SIG-M5 (cell line): ENCODE data around the gene IBTK.
"Not testable (repeated sequence)": the region's sequence is repeated elsewhere in the genome, so short reads cannot be mapped to it uniquely, and the experiment has no call there.

Source experiments
- DNase-seq: peaks from one replicate; lab custom pipeline; 2025; lab: John Stamatoyannopoulos, UW

The IBTK gene

GRCh38 chr6:82245376-82245775 is 2.2 kb downstream of the IBTK start:
- no peak for DNase-seq

GRCh38 chr6:82243884-82244283 is 3.7 kb downstream of the IBTK start:
- no peak for DNase-seq

DNA sequence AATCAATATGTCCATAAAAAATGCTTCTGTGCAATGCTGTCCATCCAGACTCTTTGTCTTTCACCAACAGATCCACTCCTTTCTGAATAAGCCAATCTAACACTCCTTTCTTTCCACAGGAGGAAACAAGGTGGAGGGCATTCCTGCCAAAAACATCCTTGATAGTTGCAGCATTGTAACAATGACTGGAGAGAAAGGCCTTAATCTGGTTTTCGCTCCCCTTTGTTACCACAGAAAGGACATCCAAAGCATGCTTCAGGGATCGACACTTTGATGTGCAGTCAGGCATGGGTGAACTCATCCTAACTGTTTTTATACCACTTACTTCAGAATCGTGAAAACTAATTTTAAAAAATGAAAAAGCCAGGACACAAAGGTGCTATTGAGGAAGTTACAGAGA is 7.4 kb downstream of the IBTK start:
- no peak for DNase-seq

GRCh38 chr6:82239597-82239996 is 7.9 kb downstream of the IBTK start:
- no peak for DNase-seq

- no peak for DNase-seq
Measured at GRCh38 chr6:82237013-82237412, 10.5 kb downstream of the IBTK start.

DNA sequence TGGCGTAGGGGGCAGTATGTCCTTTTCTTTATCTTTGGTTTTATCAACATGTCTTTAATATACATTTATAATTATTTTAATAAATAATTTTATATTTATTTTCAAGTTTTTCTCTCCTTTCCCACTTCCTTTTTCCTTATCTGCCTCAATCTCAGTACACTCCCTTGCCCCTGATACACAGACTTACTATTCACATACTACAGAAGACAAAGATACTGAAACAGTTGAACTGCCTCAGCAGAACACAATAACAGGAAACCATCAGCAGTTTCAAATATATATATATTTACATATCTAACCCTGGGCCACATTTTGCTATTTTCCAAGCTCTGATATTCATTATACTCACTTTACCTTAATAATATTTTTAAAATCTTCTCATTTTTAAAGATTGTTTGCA is 19.8 kb downstream of the IBTK start:
- DNase-seq = no peak

GRCh38 chr6:82220167-82220566 is 27.4 kb downstream of the IBTK start:
- no peak for DNase-seq

DNA sequence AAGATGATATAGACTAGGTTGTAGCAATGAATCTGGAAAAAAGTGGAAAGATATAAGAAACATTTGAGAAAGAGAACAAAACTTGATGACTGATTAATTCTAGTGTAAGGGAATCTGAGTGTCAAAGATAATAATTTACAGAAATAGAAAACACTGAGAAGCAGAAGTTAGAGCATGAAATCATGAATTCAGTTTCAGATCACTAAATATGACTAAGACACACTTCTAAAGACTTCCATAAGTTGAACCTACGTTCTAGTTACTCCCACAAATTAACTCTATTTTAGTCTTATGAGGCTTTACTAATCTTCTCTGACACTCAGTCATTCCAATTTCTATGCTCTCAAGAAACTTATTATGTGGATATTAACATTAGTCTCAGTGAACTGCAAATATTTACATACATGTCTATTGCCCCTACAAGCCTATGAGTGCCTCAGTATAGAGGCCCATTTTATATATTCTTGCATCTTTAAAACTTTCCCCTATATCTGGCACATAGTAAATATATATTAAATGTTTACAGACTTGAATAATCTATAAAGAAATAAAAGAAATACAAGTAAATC is 30.4 kb downstream of the IBTK start:
- DNase-seq = no peak

DNA sequence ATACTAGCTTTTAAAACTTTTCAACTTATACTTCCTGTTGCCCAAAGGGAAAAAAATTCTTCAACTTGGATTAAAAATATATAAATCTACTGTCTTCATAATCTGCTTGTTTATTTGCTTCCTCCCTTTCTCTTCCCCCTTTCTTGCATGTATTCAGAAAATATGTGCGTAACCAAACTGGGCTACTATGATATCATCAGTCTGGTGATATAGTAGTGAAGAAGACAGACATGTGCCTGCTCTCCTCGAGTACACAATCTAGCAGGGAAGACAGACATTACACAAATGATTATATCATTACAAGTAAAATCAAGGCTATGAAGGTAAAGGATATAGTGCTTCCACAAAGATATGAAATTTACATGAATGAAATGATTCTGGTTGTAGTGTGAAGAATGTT is 31.0 kb downstream of the IBTK start:
- DNase-seq = no peak

DNA sequence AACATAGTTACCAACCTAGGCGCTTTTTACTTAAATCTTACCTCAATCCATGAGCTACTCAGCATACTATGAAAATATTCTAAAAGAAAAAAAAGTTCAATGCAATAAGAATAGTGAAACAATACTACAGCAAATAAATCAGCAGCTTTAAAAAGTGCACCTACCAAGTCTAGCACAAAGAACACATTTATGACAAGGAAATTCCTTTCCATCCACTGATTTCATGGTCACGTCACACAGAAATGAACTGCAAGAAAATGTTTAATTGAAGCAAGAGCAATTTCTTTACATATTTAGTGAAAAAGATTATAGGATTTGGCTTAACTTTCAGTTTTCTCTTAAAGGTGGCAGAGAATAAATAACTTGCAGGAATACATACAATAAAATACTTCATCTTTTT is 36.2 kb downstream of the IBTK start:
- DNase-seq = no peak

- DNase-seq = no peak
Measured at GRCh38 chr6:82208913-82209312, 38.6 kb downstream of the IBTK start.

GRCh38 chr6:82205930-82206392 is 41.6 kb downstream of the IBTK start:
- DNase-seq = no peak

DNA sequence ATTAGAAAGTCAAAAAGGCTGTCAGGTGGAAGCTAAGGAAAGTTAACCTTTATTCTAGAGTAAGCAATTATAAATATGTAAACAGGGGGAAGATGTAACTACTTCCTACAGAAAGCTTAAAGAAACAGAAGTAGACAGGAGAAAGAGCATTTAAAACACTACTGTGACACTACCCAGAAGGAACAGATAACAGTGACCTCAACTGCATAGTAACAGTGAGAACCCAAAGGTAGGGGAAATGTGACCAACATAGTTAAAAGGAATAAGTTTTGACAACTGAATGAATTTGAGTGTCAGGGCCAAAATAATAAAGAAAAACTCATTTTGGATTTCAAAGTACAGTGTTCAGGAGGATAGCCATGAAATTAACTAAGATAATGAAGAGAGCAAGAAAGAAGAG is 43.5 kb downstream of the IBTK start:
- no peak for DNase-seq

GRCh38 chr6:82197784-82198183 is 49.8 kb downstream of the IBTK start:
- no peak for DNase-seq

- DNase-seq = not testable (repeated sequence)
Measured at GRCh38 chr6:82197245-82197644, 50.3 kb downstream of the IBTK start.

DNA sequence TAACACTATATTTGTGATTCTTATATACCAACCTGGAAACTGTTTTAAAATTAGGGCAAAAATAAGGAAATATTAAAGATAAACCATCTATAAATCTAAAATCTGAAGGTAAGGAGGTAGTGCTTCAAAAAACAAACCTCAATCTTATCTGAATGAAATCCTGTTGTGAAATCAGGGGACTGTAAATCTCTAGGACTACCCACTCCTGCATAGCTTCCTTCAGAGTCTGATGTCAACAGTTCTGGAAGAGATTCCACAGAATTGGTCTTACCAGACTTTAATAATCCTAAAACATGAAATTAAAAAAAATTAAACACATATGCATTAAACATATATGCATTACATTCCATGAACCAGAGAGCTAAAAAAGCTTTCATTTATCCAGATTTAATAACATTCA is 51.4 kb downstream of the IBTK start:
- DNase-seq = no peak

- no peak for DNase-seq
Measured at GRCh38 chr6:82195619-82196018, 51.9 kb downstream of the IBTK start.

GRCh38 chr6:82185948-82186535 is 61.5 kb downstream of the IBTK start:
- DNase-seq = no peak

- no peak for DNase-seq
Measured at GRCh38 chr6:82183642-82184282, 63.8 kb downstream of the IBTK start.

GRCh38 chr6:82182756-82183155 is 64.8 kb downstream of the IBTK start:
- DNase-seq = no peak

DNA sequence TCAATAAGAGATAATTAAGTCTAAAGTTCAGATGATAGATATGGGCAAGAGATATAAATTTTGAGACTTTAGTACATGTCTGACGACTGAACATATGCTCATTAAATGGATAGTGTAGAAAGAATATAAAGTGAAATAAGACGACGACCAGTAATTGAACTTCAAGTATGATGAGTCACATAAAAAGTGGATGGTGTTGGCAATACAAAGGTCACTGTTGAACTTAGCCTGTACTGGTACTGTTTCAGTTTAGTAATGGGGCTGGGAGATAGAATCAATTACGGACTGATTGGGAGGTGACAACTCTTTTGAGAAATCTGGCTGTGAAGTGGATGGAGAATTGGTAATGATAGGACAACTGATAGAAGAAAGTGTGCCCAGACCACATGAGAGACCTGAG is 68.1 kb downstream of the IBTK start:
- no peak for DNase-seq

DNA sequence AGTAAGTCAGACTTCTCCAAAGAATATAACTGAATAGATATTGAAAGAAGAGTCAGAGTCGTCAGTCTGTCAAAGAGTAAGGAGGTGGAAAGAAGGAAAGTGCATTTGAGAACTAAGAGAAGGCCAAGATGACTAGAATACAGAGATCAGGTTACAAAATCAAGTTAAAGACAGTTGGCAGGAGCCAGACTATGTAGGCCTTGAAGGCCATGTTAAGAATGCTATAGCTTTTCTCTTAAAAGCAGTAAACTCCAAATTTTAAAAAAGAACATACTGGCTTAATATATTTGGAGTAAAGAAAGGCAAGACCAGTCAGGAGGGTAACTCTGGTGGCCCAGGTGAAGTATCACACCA is 68.8 kb downstream of the IBTK start:
- no peak for DNase-seq

GRCh38 chr6:82178077-82178758 is 69.3 kb downstream of the IBTK start:
- DNase-seq = no peak
